GM12801 (cell line): ENCODE data around the gene AKR1C8.

Source experiments
- TF ChIP-seq, protein P1 (sequence below): IDR thresholded peaks from one replicate; pipeline ENCODE4 v1.5.1; 2011; ENCODE audit warnings: control low read depth; ENCODE audit not compliant: insufficient read length; ENCODE audit errors: extremely low read depth

The AKR1C8 gene

DNA sequence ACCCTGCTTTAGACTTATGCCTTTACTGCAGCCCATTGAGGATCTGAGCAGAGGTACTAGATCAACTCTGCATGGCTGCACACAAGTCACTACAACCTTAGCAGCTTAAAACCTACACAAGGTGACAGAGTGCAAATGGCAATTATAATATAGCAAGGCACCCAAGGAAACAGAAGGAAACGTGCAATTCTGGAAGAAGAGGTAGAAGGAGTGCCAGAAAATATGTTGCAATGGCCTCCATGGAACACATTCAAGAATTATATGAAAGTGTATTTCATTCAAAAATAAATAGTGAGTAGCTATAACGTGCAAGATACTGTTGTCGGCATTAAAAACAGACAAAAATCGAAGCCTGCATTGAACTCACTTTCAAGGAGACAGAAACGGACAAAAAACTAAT lies 2.9 kb upstream of the AKR1C8 start:
- TF ChIP-seq, protein P1, sequence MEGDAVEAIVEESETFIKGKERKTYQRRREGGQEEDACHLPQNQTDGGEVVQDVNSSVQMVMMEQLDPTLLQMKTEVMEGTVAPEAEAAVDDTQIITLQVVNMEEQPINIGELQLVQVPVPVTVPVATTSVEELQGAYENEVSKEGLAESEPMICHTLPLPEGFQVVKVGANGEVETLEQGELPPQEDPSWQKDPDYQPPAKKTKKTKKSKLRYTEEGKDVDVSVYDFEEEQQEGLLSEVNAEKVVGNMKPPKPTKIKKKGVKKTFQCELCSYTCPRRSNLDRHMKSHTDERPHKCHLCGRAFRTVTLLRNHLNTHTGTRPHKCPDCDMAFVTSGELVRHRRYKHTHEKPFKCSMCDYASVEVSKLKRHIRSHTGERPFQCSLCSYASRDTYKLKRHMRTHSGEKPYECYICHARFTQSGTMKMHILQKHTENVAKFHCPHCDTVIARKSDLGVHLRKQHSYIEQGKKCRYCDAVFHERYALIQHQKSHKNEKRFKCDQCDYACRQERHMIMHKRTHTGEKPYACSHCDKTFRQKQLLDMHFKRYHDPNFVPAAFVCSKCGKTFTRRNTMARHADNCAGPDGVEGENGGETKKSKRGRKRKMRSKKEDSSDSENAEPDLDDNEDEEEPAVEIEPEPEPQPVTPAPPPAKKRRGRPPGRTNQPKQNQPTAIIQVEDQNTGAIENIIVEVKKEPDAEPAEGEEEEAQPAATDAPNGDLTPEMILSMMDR = no peak

DNA sequence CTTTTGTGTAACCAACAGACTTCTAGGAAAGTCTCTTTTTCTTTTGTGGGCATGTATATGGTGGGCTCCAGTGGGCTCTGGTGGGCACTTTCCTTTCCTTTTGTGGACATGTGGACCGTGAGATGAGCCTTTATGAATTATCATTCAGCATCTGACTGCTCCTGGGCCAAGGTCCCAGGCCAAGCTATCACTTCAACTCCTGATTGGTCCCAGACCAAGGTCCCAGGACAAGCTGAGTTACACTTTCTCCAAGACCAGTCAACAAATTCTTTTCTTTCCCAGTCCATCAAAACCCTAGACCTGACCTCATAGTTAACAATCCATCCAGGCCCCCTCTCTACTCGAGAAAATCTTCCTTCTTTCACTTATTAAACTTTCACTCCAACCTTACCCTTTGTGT lies 1.0 kb downstream of the AKR1C8 start:
- TF ChIP-seq, protein P1 = no peak

DNA sequence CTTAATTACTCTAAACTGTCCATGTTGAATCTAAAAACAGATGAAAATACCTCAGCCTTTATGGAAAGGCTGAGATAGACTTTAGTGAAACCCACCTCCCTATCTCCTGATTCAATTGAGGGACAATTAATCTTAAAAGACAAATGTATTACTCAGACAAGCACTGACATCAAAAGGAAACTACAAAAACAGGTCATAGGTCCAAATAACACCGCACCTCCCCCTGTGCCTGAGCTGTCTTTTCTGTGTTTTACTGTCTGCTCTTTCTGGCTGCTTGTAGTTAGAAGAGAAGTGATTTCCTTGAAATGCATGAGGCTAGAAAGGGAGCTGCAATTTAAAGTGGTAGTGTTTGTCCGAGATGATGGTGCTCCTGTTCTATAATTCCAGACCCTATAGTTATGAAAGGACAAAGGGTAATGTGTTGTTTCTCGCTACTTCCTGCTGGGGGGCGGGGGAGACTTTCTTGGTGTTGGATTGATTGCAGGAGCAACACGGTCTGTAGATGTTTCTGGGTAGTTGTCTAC lies 16.0 kb downstream of the AKR1C8 start:
- TF ChIP-seq, protein P1 = no peak

DNA sequence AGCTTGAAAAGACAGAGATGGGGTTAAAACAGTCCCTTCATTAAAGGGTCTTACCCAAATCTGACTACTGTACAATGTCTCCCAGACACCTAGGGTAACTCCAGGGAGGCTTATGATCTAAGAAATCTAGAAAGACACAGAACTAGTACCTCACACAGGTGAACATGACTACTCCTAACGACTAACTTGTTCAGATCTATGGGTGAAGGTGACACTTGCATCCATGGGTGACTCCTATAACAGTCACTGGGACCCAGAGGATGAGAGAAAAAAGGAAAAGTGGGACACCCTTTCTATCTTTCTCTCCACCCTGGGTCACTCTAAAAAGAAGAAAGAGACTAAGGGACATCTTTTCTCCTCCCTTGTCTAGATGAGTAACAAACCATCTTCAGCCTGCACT lies 19.2 kb downstream of the AKR1C8 start:
- TF ChIP-seq, protein P1 = no peak

DNA sequence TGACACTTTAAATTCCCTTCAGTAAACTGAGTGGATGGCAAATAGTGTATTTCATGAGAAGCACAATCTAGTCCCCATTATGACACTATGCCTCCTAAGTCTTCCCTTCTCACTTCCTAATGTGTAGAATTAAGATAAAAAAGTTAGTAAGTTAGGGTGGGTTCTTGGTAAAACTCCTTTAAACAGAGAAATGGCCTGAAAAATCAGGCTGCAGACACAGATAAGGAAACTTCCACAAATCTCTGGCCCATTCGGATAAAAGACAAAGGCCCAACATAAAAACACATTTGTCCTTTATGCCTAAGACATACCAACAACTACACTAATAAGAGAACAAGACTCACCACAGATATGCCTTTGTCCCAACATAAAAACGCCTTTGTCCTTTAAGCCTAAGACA lies 21.5 kb downstream of the AKR1C8 start:
- TF ChIP-seq, protein P1 = no peak

DNA sequence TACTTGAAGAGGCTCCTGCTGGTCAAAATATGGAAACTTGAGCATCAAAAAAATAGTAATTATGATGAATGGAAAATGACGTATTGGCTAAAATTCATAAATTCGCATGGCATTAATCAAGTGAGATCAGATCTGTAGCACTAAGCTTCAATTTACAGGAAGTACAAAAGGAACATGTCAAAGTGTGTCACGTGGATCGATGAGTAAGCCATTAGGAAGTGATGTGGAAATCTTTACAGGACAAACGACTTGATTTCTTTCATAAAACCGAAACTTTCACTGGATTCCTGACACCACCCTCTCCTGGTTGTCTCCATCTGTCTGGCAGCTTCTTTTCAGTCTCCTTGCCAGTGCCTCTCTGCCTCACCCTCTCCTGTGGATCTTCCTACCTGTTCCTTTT lies 25.8 kb downstream of the AKR1C8 start:
- TF ChIP-seq, protein P1 = no peak

DNA sequence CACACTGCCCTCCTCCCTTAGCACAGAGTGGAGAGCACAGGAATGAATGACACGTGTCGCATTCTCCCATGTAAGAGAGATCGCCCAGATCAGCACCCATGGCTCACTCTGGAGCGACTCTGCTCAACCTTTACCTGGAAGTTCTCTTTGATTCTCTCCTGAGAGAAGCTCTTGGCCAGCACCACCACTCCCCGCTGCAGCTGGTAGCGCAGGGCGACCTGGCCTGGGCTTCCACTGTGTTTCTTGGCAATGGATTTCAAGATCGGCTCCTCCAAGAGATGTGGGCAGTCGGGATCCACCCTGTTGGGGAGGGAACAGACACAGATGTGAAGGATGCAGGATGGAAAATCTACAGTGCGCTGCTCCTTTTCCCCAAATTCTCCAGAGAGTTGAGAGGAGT lies 27.4 kb downstream of the AKR1C8 start:
- TF ChIP-seq, protein P1 = no peak

DNA sequence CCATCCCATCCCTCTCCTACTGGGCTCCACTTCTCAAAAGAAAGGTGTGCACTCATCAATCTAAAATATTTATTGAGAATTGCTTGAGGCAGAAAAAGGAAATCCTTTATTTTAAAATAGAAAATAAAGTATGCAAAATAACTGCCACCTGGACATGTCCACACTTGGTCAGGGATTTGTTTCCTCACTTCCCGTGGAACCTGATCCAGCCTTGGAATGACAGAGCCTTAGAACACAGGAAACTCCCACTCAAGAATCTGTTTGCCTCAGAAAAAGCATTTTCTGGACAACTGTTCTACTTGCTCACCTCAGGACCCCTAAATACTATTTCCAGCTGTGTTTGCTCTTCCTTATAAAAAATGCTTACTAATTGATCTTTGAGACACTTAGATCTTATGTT lies 29.0 kb downstream of the AKR1C8 start:
- TF ChIP-seq, protein P1 = no peak
